IPS-20b (cell line): Measurements from ENCODE around the gene MLIP.
"Not testable (repeated sequence)": the region's sequence is repeated elsewhere in the genome, so short reads cannot be mapped to it uniquely, and the experiment has no call there.

Experiments
- H3K27ac ChIP-seq: one replicate; pipeline ENCODE4 v1.5.1; 2013; ENCODE audit warnings: low read length
- H3K27me3 ChIP-seq: 2 replicates; pipeline ENCODE4 v1.6.1; 2013; ENCODE audit warnings: mild to moderate bottlenecking, low read length, inconsistent platforms; ENCODE audit not compliant: insufficient read depth
- H3K36me3 ChIP-seq: 2 replicates; pipeline ENCODE4 v1.6.1; 2013; ENCODE audit warnings: low read depth, mild to moderate bottlenecking, inconsistent platforms, low read length, moderate library complexity; ENCODE audit not compliant: insufficient read depth
- H3K4me1 ChIP-seq: 2 replicates; pipeline ENCODE4 v1.6.1; 2013; ENCODE audit warnings: mild to moderate bottlenecking, control low read depth, inconsistent platforms, low read length, moderate library complexity; ENCODE audit not compliant: insufficient read depth
- H3K4me3 ChIP-seq: 2 replicates; pipeline ENCODE4 v1.5.1; 2013; ENCODE audit warnings: mild to moderate bottlenecking, low read length, inconsistent platforms
- H3K9ac ChIP-seq: 2 replicates; pipeline ENCODE4 v1.6.1; 2013; ENCODE audit warnings: low read depth, mild to moderate bottlenecking, inconsistent platforms, low read length, moderate library complexity
- H3K9me3 ChIP-seq: 2 replicates; pipeline ENCODE4 v1.6.1; 2013; ENCODE audit warnings: mild to moderate bottlenecking, low read depth, low read length, inconsistent platforms; ENCODE audit not compliant: insufficient read depth

MLIP gene

GRCh38 chr6:54081499-54081898 lies 29.7 kb upstream of the MLIP start:
- H3K9me3 ChIP-seq, H3K4me3 ChIP-seq, H3K36me3 ChIP-seq, H3K9ac ChIP-seq, H3K4me1 ChIP-seq, H3K27me3 ChIP-seq, H3K27ac ChIP-seq: not testable (repeated sequence)

- no peaks in the 10 kb centered on the region for H3K9me3 ChIP-seq
- no peak overlapping the region for H3K27ac ChIP-seq
- H3K4me1 ChIP-seq = no peaks in the 10 kb centered on the region
- H3K4me3 ChIP-seq = no peak overlapping the region
- no peak overlapping the region for H3K9ac ChIP-seq
- no peaks in the 10 kb centered on the region for H3K27me3 ChIP-seq
- H3K36me3 ChIP-seq = no peaks in the 10 kb centered on the region
Observed at GRCh38 chr6:54083287-54083686, 28.0 kb upstream of the MLIP start.

- no peak overlapping the region for H3K9ac ChIP-seq
- H3K36me3 ChIP-seq = no peaks in the 10 kb centered on the region
- H3K9me3 ChIP-seq = no peaks in the 10 kb centered on the region
- no peak overlapping the region for H3K4me3 ChIP-seq
- H3K4me1 ChIP-seq = no peaks in the 10 kb centered on the region
- H3K27ac ChIP-seq = no peak overlapping the region
- H3K27me3 ChIP-seq = no peaks in the 10 kb centered on the region
Observed at GRCh38 chr6:54084231-54084630, 27.0 kb upstream of the MLIP start.

GRCh38 chr6:54085047-54085446 lies 26.2 kb upstream of the MLIP start:
- Histone ChIP-seq H3K9me3 (no peaks in the 10 kb centered on the region), H3K9ac (no peak overlapping the region), H3K4me3 (no peak overlapping the region), H3K36me3 (no peaks in the 10 kb centered on the region), H3K27ac (no peak overlapping the region), H3K4me1 (no peaks in the 10 kb centered on the region), H3K27me3 (no peaks in the 10 kb centered on the region)

- Histone ChIP-seq H3K9ac (no peak overlapping the region), H3K36me3 (no peaks in the 10 kb centered on the region), H3K4me3 (no peak overlapping the region), H3K9me3 (no peaks in the 10 kb centered on the region), H3K4me1 (no peaks in the 10 kb centered on the region), H3K27me3 (no peaks in the 10 kb centered on the region), H3K27ac (no peak overlapping the region)
Observed at GRCh38 chr6:54085541-54085940, 25.7 kb upstream of the MLIP start.

GRCh38 chr6:54086439-54086838 lies 24.8 kb upstream of the MLIP start:
- H3K27ac ChIP-seq = no peak overlapping the region

GRCh38 chr6:54087721-54088120 lies 23.5 kb upstream of the MLIP start:
- H3K4me1 ChIP-seq = no peaks in the 10 kb centered on the region
- no peak overlapping the region for H3K9ac ChIP-seq
- no peaks in the 10 kb centered on the region for H3K27me3 ChIP-seq
- H3K27ac ChIP-seq = no peak overlapping the region
- H3K4me3 ChIP-seq = no peak overlapping the region
- H3K36me3 ChIP-seq = no peaks in the 10 kb centered on the region
- H3K9me3 ChIP-seq = no peaks in the 10 kb centered on the region

More at GRCh38 chr6:54086439-54086838, 24.8 kb upstream of the MLIP start:
- Histone ChIP-seq H3K9me3 (no peaks in the 10 kb centered on the region), H3K36me3 (no peaks in the 10 kb centered on the region), H3K4me3 (no peak overlapping the region), H3K27me3 (no peaks in the 10 kb centered on the region), H3K9ac (no peak overlapping the region), H3K4me1 (no peaks in the 10 kb centered on the region)

GRCh38 chr6:54093326-54093948 lies 17.8 kb upstream of the MLIP start:
- H3K36me3 ChIP-seq = no peaks in the 10 kb centered on the region
- H3K9me3 ChIP-seq = no peaks in the 10 kb centered on the region
- H3K4me1 ChIP-seq = no peaks in the 10 kb centered on the region
- no peak overlapping the region for H3K4me3 ChIP-seq
- no peak overlapping the region for H3K9ac ChIP-seq
- H3K27me3 ChIP-seq = no peaks in the 10 kb centered on the region
- H3K27ac ChIP-seq = no peak overlapping the region

- no peaks in the 10 kb centered on the region for H3K36me3 ChIP-seq
- no peak overlapping the region for H3K9ac ChIP-seq
- H3K9me3 ChIP-seq = no peaks in the 10 kb centered on the region
- H3K27me3 ChIP-seq = no peaks in the 10 kb centered on the region
- H3K27ac ChIP-seq = no peak overlapping the region
- H3K4me3 ChIP-seq = no peak overlapping the region
- H3K4me1 ChIP-seq = no peaks in the 10 kb centered on the region
Observed at GRCh38 chr6:54094293-54094692, 16.9 kb upstream of the MLIP start.

GRCh38 chr6:54094786-54095185 lies 16.5 kb upstream of the MLIP start:
- Histone ChIP-seq H3K27ac (no peak overlapping the region), H3K27me3 (no peaks in the 10 kb centered on the region), H3K9me3 (no peaks in the 10 kb centered on the region), H3K4me3 (no peak overlapping the region), H3K4me1 (no peaks in the 10 kb centered on the region), H3K36me3 (no peaks in the 10 kb centered on the region), H3K9ac (no peak overlapping the region)

GRCh38 chr6:54095723-54096122 lies 15.5 kb upstream of the MLIP start:
- H3K36me3 ChIP-seq = no peaks in the 10 kb centered on the region
- H3K27me3 ChIP-seq = no peaks in the 10 kb centered on the region
- H3K9ac ChIP-seq = no peak overlapping the region
- no peak overlapping the region for H3K27ac ChIP-seq
- H3K4me3 ChIP-seq = no peak overlapping the region
- H3K9me3 ChIP-seq = no peaks in the 10 kb centered on the region
- no peaks in the 10 kb centered on the region for H3K4me1 ChIP-seq

- H3K4me3 ChIP-seq = no peak overlapping the region
- no peaks in the 10 kb centered on the region for H3K36me3 ChIP-seq
- no peaks in the 10 kb centered on the region for H3K4me1 ChIP-seq
- H3K9ac ChIP-seq = no peak overlapping the region
- no peaks in the 10 kb centered on the region for H3K27me3 ChIP-seq
- no peaks in the 10 kb centered on the region for H3K9me3 ChIP-seq
- H3K27ac ChIP-seq = no peak overlapping the region
Observed at GRCh38 chr6:54096811-54097210, 14.4 kb upstream of the MLIP start.
